NCI-H1694 treated with DMSO at 0.1 percent for 48 hours (cell line): Measurements from ENCODE around the gene PON2.

Experiments
- DNase-seq: peaks from one replicate; lab custom pipeline; 2025; lab: John Stamatoyannopoulos, UW

The PON2 gene

DNA sequence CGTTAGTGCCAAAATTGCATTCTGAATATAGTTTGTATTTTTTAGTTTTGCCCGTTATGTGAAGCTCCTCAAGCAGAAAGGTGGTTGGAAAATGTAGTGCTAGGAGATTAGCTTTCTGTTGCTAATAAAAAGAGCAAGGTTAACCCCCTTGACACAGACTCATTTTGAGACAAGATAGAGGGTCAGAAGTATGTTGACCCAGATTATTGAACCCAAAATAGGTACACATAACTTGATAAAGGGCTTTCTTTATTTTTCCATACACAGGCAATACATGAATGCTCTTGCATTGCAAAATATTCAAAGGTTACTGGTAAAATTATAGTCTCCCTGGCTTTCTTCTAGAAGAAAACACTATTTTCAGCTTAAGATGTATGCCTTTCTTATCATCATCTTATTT lies 10.0 kb upstream of the PON2 start:
- no peak for DNase-seq

DNA sequence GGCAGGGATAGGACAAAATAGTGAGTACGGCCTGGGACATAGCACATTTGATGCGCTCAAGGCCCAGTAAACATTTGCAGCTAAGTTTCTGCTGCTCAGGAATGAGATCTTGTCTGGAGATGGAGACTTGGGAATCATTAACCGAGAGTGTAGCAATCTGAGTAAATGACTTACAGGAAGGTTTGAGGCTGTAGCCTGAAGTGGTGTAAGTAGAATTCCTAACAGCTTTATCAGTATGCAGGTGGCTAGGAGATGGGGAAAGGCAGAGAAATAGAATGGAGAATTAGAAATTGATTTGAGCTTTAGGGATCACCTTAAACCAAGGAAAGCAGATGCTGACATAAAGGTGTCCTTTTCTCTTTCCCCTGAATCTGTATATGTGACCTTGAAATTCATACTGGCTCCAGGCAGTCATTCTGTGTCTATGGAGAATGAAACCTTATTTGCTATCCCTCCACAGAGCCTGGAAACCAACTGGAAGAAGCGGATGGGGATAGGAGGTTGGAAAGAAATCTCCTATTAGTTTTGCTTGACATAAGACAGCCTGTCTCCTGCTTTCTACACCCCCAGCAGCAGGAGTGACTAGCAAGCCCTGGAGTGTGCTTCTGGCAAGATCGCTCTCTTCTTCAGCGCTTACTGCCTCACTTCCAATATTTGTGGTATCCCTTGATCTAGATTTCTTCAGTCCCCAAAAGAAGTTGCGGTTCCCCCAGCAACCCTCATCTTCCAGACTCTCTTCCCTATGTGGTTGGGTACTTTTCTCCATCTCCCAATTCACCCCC lies 6.4 kb upstream of the PON2 start:
- no peak for DNase-seq

GRCh38 chr7:95440394-95441038 lies 5.7 kb upstream of the PON2 start:
- no peak for DNase-seq

GRCh38 chr7:95436407-95436806 lies 1.6 kb upstream of the PON2 start:
- DNase-seq, result no peak

DNA sequence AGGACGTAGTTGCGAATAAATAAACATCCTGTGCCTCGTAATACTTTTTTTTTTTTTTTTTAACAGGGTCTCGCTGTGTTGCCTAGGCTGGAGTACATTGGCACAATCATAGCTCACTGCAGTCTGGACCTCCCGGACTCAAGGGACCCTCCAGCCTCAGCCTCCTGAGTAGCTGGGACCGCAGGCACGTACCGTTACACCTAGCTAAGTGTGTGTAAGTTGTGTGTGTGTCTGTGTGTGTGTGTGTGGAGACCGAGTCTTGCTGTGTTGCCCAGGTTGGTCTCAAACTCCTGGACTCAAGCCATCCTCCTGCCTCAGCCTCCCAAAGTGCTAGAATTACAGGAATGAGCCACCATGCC lies 573 bp upstream of the PON2 start:
- no peak for DNase-seq

- peak; percentile 19 for DNase-seq
These were observed 774 bp downstream of the PON2 start for GRCh38 chr7:95433952-95434556.

DNA sequence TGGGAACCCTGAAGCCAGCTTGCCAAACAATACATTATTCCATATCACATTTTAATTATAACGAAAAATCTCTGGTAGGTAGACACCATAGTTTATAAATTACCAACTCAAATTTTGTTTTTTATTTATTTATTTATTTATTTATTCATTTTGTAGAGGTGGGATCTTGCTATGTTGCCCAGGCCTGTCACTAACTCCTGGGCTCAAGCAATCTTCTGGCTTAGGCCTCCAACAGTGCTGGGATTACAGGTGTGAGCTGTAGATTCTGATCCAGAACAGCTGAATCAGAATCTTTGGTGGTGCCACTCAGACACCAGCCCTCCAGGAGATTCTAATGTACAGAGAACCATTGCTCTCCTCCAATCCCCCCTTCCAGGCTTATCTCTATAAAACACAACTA lies 1.7 kb downstream of the PON2 start:
- no peak for DNase-seq

GRCh38 chr7:95432606-95433005 lies 2.2 kb downstream of the PON2 start:
- DNase-seq, result no peak

- DNase-seq, result no peak
These were observed 4.0 kb downstream of the PON2 start for GRCh38 chr7:95430864-95431263.

DNA sequence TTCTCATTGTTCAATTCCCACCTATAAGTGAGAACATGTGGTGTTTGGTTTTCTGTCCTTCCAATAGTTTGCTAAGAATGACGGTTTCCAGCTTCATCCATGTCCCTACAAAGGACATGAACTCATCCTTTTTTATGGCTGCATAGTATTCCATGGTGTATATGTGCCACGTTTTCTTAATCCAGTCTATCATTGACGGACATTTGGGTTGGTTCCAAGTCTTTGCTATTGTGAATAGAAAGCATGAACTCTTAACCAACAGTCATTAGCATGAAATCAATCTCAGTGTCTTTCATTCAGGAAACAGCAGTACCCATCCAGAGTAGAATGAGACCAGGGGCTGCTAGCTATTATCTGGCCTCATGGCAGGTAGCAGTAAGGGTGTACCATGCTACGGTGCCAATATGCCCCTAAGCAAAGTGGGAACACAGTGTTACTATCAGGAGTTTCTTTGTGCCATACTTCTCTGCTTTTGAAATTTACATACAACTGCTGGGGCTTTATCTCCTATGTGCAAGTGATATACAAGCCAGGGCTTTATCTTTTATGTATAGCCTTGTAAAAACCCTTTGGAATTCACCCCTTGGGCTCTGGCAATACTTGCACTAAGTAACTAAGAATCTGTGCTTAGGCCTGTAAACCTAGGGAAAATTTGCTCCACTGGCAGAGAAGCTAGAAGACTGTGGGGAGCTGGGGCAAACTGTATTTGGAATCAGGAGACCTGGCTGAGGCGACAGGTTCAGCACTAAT lies 5.4 kb downstream of the PON2 start:
- DNase-seq, result no peak

- no peak for DNase-seq
These were observed 6.8 kb downstream of the PON2 start for GRCh38 chr7:95427914-95428516.

GRCh38 chr7:95427166-95427565 lies 7.7 kb downstream of the PON2 start:
- DNase-seq, result no peak

DNA sequence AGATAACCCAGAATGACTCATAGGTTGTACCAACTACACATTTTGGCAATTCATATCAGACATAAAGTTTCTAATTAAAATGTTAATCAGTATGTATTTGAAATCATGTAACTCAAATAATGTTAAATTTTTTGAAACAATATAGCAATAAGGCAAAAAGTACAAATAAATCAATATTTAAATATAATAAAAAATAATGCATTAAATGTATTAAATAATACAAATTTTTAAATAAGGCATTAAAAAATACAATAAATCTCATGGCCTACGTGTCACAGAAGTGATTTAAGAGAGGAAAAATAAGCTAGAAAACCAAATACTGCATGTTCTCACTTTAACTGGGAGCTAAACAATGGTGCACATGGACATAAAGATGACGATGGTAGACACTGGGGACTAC lies 9.1 kb downstream of the PON2 start:
- DNase-seq, result no peak

GRCh38 chr7:95424716-95425115 lies 10.1 kb downstream of the PON2 start:
- DNase-seq, result no peak

DNA sequence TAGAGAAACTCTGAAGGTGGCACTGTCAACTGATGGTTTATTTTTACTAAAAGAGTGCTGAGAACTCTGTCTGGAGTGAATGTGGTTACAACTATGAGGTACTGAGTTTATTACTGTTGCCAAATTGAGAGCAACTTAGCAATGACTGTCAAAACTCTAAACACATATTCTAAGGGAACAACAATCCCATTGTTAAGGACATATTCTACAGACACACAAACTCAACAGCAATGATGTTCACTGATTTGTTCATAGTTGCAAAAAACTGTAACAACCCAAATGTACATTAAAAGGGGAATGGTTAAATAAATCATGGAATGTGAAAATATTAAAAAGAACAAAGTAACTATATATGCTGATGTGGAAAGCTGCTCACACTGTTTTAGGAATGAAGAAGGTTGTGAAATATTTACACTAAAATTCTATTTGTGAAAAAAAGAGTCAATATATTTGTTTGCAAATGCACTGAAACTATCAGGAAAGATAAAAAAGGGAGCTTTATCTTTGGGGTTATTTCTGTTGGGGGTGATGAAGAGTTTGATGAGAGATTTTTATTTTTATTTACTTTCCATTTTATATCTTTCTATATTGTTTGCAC lies 12.9 kb downstream of the PON2 start:
- no peak for DNase-seq

DNA sequence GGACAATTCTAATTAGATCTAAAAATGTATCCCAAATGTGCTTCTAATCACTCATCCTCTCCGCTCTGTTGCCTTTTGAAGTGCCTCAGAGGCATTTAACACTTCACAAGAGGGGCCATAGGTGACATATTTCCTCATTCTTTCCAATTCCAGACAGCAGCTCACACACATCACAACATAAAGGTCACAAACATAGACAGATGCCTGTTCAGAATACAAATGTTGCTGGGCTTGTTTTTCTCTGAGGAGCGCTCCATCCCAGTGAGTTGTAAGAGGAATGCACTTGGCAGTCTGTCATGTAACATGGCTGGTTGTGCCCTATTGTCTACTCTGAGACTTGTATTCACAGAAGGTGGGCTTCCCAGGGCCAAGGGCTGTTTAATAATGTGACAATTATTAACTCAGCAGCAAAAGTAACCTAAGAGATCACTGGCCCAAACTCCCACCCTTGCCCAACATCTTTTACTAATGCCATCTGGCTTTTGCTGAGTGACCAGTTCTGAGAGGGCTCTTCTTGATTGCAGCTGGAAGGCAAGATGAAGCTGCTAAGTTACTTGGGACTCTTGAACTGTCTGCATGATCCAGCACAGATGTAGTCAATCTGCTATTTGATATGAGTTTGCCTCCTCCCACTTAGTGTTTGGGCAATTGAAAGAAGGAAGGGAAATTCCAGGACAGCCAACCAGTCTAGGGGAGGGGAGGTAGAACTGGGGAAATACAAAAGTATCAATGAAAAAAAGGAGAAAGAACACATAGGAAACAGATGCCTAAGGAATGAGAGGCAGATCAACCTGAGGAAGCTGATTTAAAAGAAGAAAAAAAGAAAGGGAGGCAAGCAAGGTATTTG lies 13.6 kb downstream of the PON2 start:
- DNase-seq, result peak; percentile 85

DNA sequence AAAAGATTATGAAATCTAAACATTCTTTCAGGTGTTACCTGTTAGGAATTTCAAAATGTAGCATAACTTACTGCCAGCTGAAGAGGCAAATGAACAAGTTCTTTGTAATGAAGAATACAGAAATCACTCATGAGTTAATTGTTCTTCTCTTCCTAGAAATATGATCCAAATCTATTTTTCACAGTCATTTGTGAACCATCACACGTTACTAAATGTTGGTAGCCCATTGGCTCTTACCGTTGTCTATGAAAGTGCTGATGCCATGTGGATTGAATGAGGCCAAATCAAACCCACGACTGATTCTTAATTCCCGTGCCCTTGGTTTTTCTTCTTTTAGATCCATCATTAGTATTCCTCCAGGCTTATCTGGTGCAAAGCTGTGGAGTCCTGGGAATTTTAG lies 22.8 kb downstream of the PON2 start:
- DNase-seq, result no peak

DNA sequence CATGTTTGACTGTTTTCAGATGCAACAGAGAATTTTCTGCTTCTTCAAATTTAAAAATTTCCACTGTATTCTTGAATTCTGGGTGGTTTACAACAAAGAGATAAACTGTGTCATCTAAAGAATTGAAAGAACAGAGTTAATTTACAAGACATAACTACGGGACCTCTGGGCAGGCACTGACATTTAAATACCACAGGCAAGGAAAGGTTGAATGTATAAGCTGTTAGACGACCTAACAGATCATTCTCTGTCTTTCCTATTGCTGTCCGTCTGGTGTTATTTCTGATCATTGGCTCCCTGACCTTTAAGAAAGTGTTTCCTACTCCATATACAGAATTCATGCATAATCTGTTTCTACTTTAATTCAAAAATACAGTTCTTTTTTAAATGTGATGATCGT lies 23.2 kb downstream of the PON2 start:
- DNase-seq, result no peak

DNA sequence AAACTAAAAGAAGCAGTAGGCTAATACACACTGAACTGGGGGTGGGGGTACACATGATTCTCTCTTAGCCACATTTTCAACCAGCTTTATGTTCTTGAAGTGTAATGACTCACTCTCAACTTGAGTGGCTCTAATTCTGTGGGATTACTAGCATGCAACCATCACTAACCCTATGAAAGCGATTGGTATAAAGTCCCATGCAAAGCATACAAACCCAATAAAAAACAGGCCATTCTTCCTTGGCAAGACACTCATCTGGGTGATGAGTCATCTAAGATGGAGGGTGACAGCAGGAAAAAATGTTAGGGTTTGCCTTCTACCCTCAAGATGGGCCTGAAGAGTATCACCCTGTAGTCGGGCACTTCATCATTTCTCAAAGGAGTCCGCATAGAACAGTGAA lies 23.8 kb downstream of the PON2 start:
- no peak for DNase-seq

- DNase-seq, result no peak
These were observed 27.1 kb downstream of the PON2 start for GRCh38 chr7:95407751-95408150.

- no peak for DNase-seq
These were observed 29.0 kb downstream of the PON2 start for GRCh38 chr7:95405800-95406199.
